ENCODE results near the gene TNIK.

DNA sequence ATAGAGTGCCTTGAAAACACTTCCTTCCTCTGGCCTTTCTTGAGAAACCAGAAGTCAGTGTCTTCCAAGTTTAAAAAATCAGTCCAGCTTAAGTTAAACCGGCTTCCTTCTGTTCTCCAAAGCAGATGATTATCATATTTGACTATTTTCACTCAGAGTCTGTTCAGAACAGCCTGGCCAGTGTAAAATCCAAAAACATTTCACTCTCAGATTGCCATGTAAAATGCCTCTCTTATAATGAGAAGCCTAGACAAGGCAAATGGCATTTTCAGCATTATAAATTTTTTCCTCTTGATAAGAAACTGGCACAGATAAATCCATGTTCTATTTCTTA is 193.5 kb downstream of the TNIK start:
- TF ChIP-seq CTCF (IDR thresholded peaks at IDR 0.05) (no peak), EP300 (IDR thresholded peaks at IDR 0.05; ENCODE audit: borderline replicate concordance in 1 of 2, low read depth in 1 of 2, low read length in 1 of 2) (no peak), POLR2AphosphoS5 (IDR thresholded peaks at IDR 0.05; ENCODE audit: low read depth, low read length) (no peak), EZH2phosphoT487 (IDR thresholded peaks at IDR 0.05; ENCODE audit: borderline replicate concordance, low read depth) (no peak)
